Measurements from ENCODE around the gene HSPA5. TPM values are rescaled to one million over a fixed set of nuclear protein-coding genes. Genes with fewer than 3 reads are reported as not detected.
"Not testable (repeated sequence)": the region's sequence is repeated elsewhere in the genome, so short reads cannot be mapped to it uniquely, and the experiment has no call there.

HSPA5 gene
- total RNA-seq, 1 donor from 2014 or later, result 133 TPM

DNA sequence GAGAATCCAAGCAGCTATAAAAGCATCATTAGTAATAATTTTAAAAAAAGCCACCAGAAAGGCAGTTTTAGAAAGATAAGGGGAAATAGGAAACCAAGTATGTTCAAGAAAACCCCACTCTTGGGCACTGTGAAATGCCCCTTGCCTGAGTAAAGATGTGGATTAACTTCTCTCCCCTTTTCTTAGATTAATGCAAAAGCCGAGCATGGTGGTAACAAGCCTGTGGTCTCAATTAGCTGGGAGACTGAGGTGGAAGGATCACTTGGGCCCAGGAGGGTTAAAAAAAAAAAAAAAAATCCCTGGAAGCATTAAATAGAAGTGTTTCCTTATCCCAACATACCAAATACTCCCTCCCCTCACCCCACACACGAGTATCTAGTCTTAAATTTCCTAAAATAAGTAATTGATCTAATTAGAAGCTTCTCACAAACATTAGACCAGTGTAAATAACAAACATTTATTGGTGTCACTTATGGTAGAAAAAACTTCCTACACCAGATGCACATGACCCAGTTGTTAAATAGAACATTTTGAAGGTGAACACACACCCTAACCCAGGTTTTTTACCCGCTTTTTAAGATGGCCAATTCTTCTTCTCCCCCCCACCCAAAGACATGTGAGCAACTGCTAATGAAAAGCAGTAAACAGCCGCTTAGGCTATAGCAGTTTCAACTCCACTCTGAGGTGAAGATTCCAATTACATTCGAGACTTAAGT lies 5.2 kb downstream of the HSPA5 start:
- DNase-seq (ENCODE audit: low spot score in 2 of 2), result no peak
- Histone ChIP-seq H3K36me3 (peaks cover 48 to 71% of the 10 kb centered on the region in 2 donors), H3K27me3 (no peaks in the 10 kb centered on the region), H3K4me3 (peak overlapping the region; percentile 15 to 95), H3K4me1 (peaks cover 16 to 40% of the 10 kb centered on the region in 2 donors), H3K27ac (peak overlapping the region in 1 of 2 donors; percentile 10), H3K9me3 (no peaks in the 10 kb centered on the region)
- TF ChIP-seq, protein P1, sequence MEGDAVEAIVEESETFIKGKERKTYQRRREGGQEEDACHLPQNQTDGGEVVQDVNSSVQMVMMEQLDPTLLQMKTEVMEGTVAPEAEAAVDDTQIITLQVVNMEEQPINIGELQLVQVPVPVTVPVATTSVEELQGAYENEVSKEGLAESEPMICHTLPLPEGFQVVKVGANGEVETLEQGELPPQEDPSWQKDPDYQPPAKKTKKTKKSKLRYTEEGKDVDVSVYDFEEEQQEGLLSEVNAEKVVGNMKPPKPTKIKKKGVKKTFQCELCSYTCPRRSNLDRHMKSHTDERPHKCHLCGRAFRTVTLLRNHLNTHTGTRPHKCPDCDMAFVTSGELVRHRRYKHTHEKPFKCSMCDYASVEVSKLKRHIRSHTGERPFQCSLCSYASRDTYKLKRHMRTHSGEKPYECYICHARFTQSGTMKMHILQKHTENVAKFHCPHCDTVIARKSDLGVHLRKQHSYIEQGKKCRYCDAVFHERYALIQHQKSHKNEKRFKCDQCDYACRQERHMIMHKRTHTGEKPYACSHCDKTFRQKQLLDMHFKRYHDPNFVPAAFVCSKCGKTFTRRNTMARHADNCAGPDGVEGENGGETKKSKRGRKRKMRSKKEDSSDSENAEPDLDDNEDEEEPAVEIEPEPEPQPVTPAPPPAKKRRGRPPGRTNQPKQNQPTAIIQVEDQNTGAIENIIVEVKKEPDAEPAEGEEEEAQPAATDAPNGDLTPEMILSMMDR (IDR thresholded peaks at IDR 0.05), result no peak
- intact Hi-C loops (cut with DNase I), result no loop called here

DNA sequence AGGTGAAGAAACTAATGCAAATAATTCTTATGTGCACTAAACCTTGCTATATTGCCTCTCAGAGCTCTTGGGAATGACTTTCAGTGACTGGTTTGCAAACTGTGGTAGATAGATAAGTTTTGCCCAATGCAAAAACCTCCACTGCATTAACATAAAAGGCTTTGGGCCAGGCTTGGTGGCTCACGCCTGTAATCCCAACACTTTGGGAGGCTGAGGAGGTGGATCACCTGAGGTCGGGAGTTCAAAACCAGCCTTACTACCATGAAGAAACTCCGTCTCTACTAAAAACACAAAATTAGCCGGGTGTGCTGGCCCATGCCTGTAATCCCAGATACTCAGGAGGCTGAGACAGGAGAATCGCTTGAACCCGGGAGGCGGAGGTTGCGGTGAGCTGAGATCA lies 7.0 kb downstream of the HSPA5 start:
- H3K27me3 ChIP-seq; DNase-seq (ENCODE audit: low spot score in 2 of 2); H3K27ac ChIP-seq; H3K4me3 ChIP-seq; H3K9me3 ChIP-seq; intact Hi-C loops (cut with DNase I): not testable (repeated sequence)
- Histone ChIP-seq H3K4me1 (peaks cover 16 to 33% of the 10 kb centered on the region in 2 donors), H3K36me3 (peaks cover 50 to 81% of the 10 kb centered on the region in 2 donors)

DNA sequence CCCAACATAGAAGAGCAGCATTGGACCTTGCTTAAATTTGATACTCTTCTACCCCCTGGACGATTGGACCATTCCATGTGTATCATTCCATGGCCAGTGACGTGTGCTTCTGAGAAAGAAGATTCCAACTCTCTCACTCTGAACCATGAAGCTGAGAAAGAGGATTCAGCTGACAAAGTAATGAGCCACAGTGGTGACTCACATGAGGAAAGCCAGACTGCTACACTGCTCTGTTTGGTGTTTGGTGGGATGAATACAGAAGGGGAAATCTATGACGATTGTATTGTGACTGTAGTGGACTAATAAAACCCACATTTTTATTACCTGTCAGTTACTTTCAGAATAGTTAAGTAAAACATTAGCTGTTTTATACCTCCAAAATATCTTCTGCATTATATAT lies 7.5 kb downstream of the HSPA5 start:
- Histone ChIP-seq H3K9me3 (no peaks in the 10 kb centered on the region), H3K36me3 (peaks cover 47 to 77% of the 10 kb centered on the region in 2 donors), H3K4me1 (peaks cover 15 to 30% of the 10 kb centered on the region in 2 donors), H3K27ac (no peak overlapping the region), H3K27me3 (no peaks in the 10 kb centered on the region), H3K4me3 (no peak overlapping the region)
- intact Hi-C loops (cut with DNase I), result no loop called here
- DNase-seq (ENCODE audit: low spot score in 2 of 2), result no peak
- TF ChIP-seq, protein P1 (IDR thresholded peaks at IDR 0.05), result no peak

DNA sequence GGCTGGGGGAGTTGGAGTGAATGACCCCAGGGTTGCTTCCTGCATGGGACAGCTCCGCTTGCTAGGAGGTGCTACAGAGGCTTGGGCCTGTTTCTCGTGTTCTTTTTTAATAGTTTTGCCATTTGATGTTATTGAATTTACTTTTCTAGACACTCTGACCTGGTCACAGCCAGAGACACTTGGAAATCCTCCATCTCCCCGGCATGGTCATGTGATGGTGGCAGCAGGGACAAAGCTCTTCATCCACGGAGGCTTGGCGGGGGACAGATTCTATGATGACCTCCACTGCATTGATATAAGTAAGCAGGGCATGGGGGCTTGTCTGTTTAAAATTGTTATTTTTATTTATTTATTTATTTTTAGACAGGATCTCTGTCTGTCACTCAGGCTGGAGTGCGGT lies 13.4 kb downstream of the HSPA5 start:
- Histone ChIP-seq H3K27ac (no peak overlapping the region), H3K4me1 (no peaks in the 10 kb centered on the region), H3K4me3 (no peak overlapping the region), H3K27me3 (no peaks in the 10 kb centered on the region), H3K36me3 (peaks cover 32 to 61% of the 10 kb centered on the region in 2 donors), H3K9me3 (no peaks in the 10 kb centered on the region)
- intact Hi-C loops (cut with DNase I), result no loop called here
- no peak for DNase-seq (ENCODE audit: low spot score in 2 of 2)
- TF ChIP-seq, protein P1 (IDR thresholded peaks at IDR 0.05), result no peak

DNA sequence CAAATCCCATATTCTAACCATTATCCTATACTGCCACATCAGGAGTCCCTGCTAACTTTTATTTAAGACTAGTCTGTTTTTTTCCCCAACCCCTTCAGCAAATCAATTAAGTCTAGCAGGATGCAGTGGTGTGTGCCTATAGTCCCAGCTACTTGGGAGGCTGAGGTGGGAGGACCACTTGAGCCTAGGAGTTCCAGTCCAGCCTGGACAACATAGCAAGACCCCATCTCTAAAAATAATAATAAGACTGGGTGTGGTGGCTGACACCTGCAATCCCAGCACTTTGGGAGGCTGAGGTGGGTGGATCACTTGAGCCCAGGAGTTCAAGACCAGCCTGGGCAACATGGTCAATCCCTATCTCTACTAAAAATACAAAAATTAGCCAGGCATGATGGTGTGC lies 16.3 kb downstream of the HSPA5 start:
- H3K27me3 ChIP-seq; intact Hi-C loops (cut with DNase I); DNase-seq (ENCODE audit: low spot score in 2 of 2); H3K4me1 ChIP-seq; H3K4me3 ChIP-seq; H3K27ac ChIP-seq; H3K9me3 ChIP-seq: not testable (repeated sequence)
- peaks cover 27 to 63% of the 10 kb centered on the region in 2 donors for H3K36me3 ChIP-seq

DNA sequence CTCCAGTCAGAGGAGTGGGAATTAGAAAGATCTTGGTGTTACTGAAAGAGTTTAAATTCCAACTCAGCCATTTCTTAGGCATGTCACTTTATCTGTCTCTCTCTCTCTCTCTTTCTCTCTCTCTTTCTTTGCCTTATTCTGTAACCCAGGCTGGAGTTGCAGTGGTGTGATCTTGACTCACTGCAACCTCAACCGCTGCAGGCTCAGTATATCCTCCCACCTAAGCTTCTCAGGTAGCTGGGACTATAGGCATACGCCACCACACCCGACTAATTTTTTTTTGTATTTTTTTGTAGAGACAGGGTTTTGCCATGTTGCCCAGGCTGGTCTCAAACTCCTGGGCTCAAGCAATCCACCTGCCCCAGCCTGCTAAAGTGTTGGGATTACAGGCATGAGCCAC lies 22.5 kb downstream of the HSPA5 start:
- Histone ChIP-seq H3K27me3 (no peaks in the 10 kb centered on the region), H3K9me3 (no peaks in the 10 kb centered on the region), H3K4me3 (no peak overlapping the region), H3K4me1 (no peaks in the 10 kb centered on the region), H3K27ac (no peak overlapping the region), H3K36me3 (peaks cover 24 to 33% of the 10 kb centered on the region in 2 donors)
- TF ChIP-seq, protein P1 (IDR thresholded peaks at IDR 0.05), result no peak
- intact Hi-C loops (cut with DNase I), result no loop called here
- no peak for DNase-seq (ENCODE audit: low spot score in 2 of 2)

All from ascending aorta (tissue), 2 donors.